Non-pigmented ciliary epithelial cell (primary cell): ENCODE results near the gene PIGA.

ENCODE experiments used
- DNase-seq: peaks from one replicate; pipeline ENCODE4 v3.0.0-alpha.2; 2010; ENCODE audit warnings: low read depth

The PIGA gene

GRCh38 chrX:15335135-15336022 is at the start of gene PIGA:
PIGA (minus strand) TSS chrX:15335523; CDS start chrX:15331930, 3,593 bp downstream.
- peak; percentile 86 for DNase-seq

- DNase-seq: peak; percentile 20
Measured at GRCh38 chrX:15384304-15384703, 49.0 kb upstream of the PIGA start, which contains the start of gene VEGFD. VEGFD (minus strand) TSS chrX:15384413; CDS start chrX:15383946, 467 bp downstream.

GRCh38 chrX:15382813-15383212 is 47.5 kb upstream of the PIGA start:
- DNase-seq: no peak

- DNase-seq: no peak
Measured at GRCh38 chrX:15376956-15377355, 41.6 kb upstream of the PIGA start.

- DNase-seq: no peak
Measured at GRCh38 chrX:15373976-15374375, 38.7 kb upstream of the PIGA start.

- no peak for DNase-seq
Measured at GRCh38 chrX:15366506-15367352, 31.4 kb upstream of the PIGA start.

GRCh38 chrX:15359701-15360100 is 24.4 kb upstream of the PIGA start:
- DNase-seq: no peak

GRCh38 chrX:15358533-15358932 is 23.2 kb upstream of the PIGA start:
- DNase-seq: no peak

- no peak for DNase-seq
Measured at GRCh38 chrX:15356444-15356843, 21.1 kb upstream of the PIGA start.

GRCh38 chrX:15350329-15350996 is 15.1 kb upstream of the PIGA start:
- no peak for DNase-seq

GRCh38 chrX:15349046-15349445 is 13.7 kb upstream of the PIGA start:
- peak; percentile 19 for DNase-seq

GRCh38 chrX:15345976-15346375 is 10.7 kb upstream of the PIGA start:
- no peak for DNase-seq

GRCh38 chrX:15344106-15344505 is 8.8 kb upstream of the PIGA start:
- DNase-seq: no peak

- no peak for DNase-seq
Measured at GRCh38 chrX:15343075-15343476, 7.8 kb upstream of the PIGA start.

GRCh38 chrX:15340867-15341266 is 5.5 kb upstream of the PIGA start:
- no peak for DNase-seq

GRCh38 chrX:15336023-15336413 is 695 bp upstream of the PIGA start:
- peak; percentile 18 for DNase-seq

- no peak for DNase-seq
Measured at GRCh38 chrX:15334561-15334960, 762 bp downstream of the PIGA start.

GRCh38 chrX:15328821-15329220 is 6.5 kb downstream of the PIGA start:
- no peak for DNase-seq

- DNase-seq: no peak
Measured at GRCh38 chrX:15328131-15328530, 7.2 kb downstream of the PIGA start.

GRCh38 chrX:15322472-15322871 is 12.9 kb downstream of the PIGA start:
- no peak for DNase-seq

GRCh38 chrX:15322072-15322471 is 13.3 kb downstream of the PIGA start:
- DNase-seq: no peak

GRCh38 chrX:15321447-15321846 is 13.9 kb downstream of the PIGA start:
- DNase-seq: no peak
